ENCODE results near the gene KAT6B.

The KAT6B gene

DNA sequence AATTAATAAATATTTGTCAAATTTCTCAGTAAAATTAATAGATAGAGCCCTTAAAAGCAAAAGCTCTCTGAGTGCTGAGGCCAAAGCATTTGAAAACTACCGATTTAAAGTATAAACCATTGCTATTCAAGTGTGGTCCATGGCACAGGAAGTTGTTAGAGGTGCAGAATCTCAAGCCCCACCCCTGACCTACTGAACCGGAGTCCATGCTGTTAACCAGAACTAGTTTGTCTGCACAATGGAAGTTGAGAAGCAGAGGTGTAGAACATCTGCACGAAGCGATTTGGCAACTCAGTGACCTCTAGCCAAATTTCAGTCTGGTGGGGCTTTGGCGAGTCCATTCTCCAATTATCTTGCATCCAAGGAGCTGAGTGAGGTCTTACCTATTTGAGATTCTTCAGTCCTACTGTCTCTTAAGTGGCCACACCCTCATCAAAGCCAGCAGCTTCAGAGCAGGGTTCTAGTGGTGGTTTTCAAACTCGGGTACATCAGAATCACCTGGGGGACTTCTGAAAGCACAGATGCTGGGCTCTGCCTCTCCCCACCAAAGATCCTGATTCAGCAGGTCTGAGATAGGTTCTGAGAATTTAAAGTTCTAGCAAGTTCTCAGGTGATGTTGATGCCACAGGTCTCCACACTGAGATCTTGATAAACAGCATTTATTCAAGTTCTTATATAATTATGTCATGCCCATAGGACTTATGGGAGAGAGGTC lies 188.3 kb downstream of the KAT6B start:
- DNase-seq (ENCODE audit: low spot score): no peak

- DNase-seq (ENCODE audit: low spot score): no peak
Measured at GRCh38 chr10:75015442-75015841, 189.0 kb downstream of the KAT6B start.

- no peak for DNase-seq (ENCODE audit: low spot score)
Measured at GRCh38 chr10:75016325-75016724, 189.9 kb downstream of the KAT6B start.

DNA sequence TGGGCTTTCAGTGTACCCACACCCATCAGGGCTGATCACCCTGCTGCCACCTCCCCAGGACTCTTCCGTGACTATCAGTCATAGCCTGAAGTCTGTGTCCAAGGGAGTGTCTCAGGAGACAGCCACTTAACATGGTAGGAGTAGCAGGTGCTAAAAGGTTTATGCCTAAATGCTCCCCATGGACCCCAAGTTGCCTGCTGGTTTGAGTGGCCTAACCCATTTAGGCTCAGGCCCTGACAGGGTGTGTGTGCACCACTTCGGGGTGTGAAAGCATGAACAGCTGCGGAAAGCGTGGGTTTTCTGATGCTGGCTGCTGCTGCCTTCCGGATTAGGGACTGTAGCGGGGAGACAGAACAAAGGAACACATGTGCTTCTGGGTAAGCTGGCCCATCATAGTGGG lies 191.9 kb downstream of the KAT6B start:
- DNase-seq (ENCODE audit: low spot score): no peak

DNA sequence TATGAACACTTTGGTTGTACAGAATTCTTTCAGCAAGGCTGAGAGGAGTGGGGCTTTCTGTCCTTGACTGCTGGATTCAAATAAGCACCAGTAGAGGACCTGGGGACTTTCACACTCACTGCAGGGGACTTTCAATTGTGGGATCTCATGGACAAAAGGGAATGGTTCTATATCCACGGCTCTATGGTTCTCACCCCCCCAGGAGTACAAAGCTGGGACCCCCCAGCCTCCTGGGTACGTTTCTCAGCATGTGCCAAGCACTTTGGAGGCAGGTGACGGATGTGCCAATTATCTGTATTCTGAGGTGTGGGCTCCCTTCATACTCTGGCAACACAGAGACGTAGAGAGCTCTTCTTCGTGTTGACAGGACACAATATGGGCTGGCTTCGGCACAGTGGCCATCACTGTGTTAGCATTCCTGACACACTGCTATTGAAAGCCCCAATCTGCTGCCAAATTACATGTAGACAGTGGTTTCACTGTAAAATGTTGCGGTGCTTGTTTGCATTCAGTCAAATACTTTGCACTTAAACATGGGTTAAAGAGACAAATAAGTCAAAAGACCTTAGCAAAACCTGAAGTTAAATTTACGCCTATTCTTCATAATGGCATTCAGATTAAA lies 192.4 kb downstream of the KAT6B start:
- DNase-seq (ENCODE audit: low spot score): no peak

DNA sequence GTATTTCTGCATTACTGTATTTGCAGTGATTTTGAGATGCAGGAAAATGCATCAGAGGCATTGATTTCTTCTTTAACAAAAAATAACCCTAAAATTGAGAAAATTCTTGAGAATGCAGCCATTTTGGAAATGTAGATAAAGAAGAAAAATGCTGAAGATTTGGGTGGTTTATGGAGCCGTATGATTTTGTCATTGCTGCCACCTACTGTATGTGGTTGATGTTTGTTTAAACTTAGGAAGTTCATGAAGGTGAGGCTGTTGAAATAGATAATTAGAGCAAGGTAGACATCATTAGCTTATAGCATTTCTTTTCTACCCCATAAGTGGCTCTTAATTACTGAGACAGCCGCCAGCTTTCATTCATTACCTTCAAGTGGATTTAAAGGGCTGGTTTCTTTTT lies 193.0 kb downstream of the KAT6B start:
- peak; percentile 24 for DNase-seq (ENCODE audit: low spot score)

- DNase-seq (ENCODE audit: low spot score): no peak
Measured at GRCh38 chr10:75020168-75020567, 193.8 kb downstream of the KAT6B start.

DNA sequence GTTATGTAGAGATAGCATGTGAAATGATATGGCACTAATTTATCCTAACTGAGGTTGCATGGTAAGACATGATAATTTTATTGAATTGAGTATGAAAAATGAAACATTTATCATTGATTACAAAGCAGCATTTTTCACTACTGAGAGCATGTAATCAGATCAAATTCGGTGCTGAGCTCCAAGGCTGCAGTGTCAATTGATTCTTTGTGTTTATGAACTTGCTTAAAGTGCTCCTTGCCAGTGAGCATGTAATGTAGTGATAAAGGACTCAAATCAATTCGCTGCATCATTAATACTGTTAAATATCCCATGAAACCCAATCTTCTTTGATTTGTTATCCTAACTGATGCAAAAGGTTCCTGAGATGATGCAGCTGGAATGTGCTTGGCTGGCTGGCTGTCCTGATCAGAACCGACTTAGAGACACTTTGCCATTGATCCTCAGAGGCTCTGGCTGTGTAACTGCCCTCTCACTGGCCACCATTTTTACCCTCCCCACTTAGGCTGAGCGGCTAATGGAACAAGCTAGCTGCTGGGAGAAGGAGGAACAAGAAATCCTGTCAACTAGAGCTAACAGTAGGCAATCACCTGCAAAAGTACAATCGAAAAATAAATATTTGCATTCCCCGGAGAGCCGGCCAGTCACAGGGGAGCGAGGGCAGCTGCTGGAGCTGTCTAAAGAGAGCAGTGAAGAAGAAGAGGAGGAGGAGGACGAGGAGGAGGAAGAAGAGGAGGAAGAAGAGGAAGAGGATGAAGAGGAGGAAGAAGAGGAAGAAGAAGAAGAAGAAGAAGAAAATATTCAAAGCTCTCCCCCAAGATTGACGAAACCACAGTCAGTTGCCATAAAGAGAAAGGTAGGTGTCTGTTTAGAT lies 195.2 kb downstream of the KAT6B start:
- DNase-seq (ENCODE audit: low spot score): no peak

DNA sequence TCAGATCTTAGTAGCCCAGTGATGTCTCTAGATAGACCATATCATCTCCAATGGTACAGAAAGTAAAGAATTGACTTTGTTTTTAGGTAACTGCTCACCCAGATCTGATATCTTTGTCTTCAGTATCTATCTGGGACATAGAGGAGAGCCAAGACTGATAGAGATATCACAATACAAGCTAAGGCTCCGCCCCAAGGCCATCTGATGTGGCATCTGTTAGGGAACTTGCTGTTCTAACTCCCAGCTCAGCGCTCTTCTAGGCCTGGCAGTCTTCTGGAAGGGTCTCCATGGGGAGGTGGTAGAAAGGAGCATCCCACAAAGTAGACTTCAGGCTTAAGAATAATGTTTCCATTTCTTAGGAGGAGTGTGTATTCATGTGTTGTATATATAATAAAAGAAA lies 196.7 kb downstream of the KAT6B start:
- DNase-seq (ENCODE audit: low spot score): no peak

DNA sequence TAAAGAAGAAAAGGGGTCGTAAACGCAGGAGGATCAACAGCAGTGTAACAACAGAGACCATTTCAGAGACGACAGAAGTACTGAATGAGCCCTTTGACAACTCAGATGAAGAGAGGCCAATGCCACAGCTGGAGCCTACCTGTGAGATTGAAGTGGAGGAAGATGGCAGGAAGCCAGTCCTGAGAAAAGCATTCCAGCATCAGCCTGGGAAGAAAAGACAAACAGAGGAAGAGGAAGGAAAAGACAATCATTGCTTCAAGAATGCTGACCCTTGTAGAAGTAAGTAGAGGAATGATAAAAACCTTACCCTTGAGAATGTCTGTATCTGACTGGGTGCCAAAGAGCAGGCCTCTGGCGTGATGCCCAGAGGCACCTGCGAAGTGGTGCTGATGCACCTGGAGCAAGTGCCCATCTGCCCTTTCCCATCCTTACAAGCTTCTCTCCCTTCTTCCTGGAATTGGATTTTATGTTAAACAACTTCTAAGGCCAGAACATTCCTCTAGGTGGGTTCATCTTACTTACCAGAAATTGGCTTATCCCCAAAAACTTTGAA lies 198.6 kb downstream of the KAT6B start:
- DNase-seq (ENCODE audit: low spot score): no peak

DNA sequence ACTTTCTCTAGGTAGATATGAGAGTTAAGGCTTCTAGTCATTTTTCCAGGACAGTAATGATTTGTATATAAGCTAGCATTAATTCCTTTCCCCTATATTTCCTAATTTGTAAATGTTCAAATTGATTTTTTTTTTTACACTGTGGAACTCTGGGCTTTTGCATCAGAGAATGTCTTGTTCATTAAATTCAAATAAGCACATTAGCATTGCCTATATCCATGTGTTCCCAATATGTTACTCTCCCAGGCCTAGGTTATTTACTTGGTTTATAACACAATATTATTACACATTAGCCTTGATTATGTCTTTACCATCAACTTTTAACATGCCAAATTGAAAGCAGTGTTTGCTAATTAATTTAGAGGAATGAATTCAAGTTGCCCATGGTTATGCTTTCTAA lies 201.6 kb downstream of the KAT6B start:
- DNase-seq (ENCODE audit: low spot score): no peak

DNA sequence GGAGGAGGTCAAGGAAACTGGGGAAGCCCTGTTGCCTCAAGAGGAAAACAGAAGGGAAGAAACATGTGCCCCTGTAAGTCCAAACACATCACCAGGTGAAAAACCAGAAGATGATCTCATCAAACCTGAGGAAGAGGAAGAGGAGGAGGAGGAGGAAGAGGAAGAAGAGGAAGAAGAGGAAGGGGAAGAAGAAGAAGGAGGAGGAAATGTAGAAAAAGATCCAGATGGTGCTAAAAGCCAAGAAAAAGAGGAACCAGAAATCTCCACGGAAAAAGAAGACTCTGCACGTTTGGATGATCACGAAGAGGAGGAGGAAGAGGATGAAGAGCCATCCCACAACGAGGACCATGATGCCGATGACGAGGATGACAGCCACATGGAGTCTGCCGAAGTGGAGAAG lies 202.3 kb downstream of the KAT6B start:
- no peak for DNase-seq (ENCODE audit: low spot score)

GRCh38 chr10:75029420-75029819 lies 203.0 kb downstream of the KAT6B start:
- no peak for DNase-seq (ENCODE audit: low spot score)

DNA sequence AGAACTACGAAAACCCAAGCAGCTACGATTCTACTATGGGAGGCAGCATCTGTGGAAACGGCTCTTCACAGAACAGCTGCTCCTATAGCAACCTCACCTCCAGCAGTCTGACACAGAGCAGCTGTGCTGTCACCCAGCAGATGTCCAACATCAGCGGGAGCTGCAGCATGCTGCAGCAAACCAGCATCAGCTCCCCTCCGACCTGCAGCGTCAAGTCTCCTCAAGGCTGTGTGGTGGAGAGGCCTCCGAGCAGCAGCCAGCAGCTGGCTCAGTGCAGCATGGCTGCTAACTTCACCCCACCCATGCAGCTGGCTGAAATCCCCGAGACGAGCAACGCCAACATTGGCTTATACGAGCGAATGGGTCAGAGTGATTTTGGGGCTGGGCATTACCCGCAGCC lies 203.5 kb downstream of the KAT6B start:
- DNase-seq (ENCODE audit: low spot score): no peak

- no peak for DNase-seq (ENCODE audit: low spot score)
Measured at GRCh38 chr10:75030371-75030770, 204.0 kb downstream of the KAT6B start.

- no peak for DNase-seq (ENCODE audit: low spot score)
Measured at GRCh38 chr10:75032119-75032518, 205.7 kb downstream of the KAT6B start.

DNA sequence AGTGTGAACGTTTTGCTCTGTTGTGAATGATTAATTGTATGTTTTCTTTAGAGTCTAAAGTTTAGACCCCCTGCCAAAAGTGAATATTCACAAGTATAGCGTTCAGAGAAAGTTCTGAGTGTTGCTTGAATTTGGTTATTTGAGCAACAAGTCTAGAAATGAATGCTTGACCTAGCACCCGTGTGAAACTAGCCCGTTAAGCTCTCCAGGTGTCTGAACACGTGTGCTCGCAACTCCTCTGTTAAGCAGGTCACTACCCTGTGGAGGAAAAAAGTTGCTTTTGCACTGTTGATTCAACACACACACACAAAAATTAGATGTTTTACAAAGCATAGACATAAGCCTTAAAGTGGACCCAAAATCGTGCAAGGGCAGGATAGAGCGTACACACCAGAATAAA lies 206.4 kb downstream of the KAT6B start:
- no peak for DNase-seq (ENCODE audit: low spot score)

DNA sequence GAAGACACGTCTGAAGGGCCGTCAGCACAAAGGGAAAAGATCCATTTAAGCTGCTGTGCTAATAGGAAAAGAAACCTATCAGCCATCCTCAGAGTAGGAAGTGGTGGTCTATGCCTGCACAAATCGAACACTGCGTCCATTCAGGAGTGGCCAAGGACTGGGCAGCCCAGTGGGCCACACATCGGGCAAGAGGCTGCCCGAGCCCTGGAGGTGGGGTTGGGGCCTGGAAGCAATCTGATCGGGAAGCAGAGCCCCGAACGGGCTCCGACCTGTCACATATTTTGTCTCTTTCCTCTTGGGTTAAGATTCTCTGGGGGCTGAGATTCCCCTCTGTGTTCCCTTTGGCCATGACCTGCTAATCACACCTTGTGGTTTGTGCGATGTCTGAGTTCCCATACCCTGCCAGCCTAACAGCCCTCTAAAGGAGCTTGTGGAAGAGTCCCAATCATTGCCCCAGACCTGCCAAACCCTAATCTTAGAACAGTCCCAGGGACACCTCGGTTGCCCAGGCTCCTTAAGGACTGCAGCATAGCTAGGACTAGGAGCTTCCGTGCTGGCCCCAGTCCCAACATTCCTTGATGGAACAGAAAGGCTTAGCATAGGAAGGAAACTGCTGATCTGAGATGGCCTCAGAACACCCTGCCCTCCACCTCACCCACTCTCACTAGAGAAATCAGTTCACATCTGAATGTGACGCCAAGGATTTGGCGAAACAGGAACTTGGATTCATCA lies 207.2 kb downstream of the KAT6B start:
- DNase-seq (ENCODE audit: low spot score): no peak

GRCh38 chr10:75034131-75034512 lies 207.7 kb downstream of the KAT6B start:
- no peak for DNase-seq (ENCODE audit: low spot score)

DNA sequence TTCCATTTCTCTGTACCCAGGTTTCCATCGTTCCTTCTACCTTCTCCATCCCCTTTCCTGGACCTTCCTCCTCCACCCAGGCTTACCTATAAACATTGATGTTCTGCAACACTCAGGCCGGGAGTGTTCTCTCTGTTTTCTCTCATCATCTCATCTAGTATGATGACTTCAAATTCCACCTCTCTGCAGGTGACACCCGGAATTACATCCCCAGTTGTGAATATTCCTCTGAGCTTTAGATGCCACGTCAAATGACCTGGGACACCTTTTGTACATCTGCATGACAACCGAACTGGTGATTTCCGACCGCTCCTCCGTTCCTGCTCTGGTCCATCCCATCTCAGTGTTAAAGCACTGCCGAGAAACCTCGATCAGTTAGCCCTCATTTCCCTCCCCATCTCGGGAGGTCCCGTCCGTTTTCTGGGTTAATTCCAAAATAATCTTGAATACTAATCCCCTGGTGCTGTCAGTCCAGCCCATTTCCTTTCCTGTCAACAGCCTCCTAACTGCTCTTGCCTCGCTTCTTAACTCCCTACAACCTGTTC lies 208.4 kb downstream of the KAT6B start:
- no peak for DNase-seq (ENCODE audit: low spot score)

- no peak for DNase-seq (ENCODE audit: low spot score)
Measured at GRCh38 chr10:75035975-75036708, 209.7 kb downstream of the KAT6B start.

Measured in kidney tubule cell (primary cell).